Effector memory CD8-positive, alpha-beta T cell (primary cell): ENCODE results near the gene RRAGC.
"Not testable (repeated sequence)": the region's sequence is repeated elsewhere in the genome, so short reads cannot be mapped to it uniquely, and the experiment has no call there.

Experiments
- ATAC-seq: fragments of 150-1000 bp; cut with Tn5 transposase; replicated peaks from 2 replicates; pipeline ENCODE4 v1.10.0; 2021; ENCODE audit warnings: mild to moderate bottlenecking, moderate library complexity
- DNase-seq, 3 experiments: peaks; one replicate each; pipeline ENCODE4 v3.0.0; 2021
- H3K27ac Mint-ChIP-seq, 2 donors: one replicate each; pipeline ENCODE4 v1.8.0; 2022; ENCODE audit warnings: mild to moderate bottlenecking in 2 of 2, mixed read lengths in 2 of 2, moderate library complexity in 2 of 2
- H3K27me3 Mint-ChIP-seq, 2 donors: one replicate each; pipeline ENCODE4 v1.8.0; 2022; ENCODE audit warnings: mixed read lengths in 2 of 2
- H3K36me3 Mint-ChIP-seq: one replicate; pipeline ENCODE4 v1.8.0; 2022; ENCODE audit warnings: mild to moderate bottlenecking, moderate library complexity, mixed read lengths; ENCODE audit not compliant: insufficient read depth
- H3K4me1 Mint-ChIP-seq, 2 donors: one replicate each; pipeline ENCODE4 v1.8.0; 2022; ENCODE audit warnings: low read depth in 2 of 2, mixed read lengths in 2 of 2
- H3K4me3 Mint-ChIP-seq, 2 donors: one replicate each; pipeline ENCODE4 v1.8.0; 2022; ENCODE audit warnings: mild to moderate bottlenecking in 2 of 2, mixed read lengths in 2 of 2, moderate library complexity in 2 of 2
- H3K9me3 Mint-ChIP-seq, 2 donors: one replicate each; pipeline ENCODE4 v1.8.0; 2022; ENCODE audit warnings: mixed read lengths in 2 of 2

The RRAGC gene

DNA sequence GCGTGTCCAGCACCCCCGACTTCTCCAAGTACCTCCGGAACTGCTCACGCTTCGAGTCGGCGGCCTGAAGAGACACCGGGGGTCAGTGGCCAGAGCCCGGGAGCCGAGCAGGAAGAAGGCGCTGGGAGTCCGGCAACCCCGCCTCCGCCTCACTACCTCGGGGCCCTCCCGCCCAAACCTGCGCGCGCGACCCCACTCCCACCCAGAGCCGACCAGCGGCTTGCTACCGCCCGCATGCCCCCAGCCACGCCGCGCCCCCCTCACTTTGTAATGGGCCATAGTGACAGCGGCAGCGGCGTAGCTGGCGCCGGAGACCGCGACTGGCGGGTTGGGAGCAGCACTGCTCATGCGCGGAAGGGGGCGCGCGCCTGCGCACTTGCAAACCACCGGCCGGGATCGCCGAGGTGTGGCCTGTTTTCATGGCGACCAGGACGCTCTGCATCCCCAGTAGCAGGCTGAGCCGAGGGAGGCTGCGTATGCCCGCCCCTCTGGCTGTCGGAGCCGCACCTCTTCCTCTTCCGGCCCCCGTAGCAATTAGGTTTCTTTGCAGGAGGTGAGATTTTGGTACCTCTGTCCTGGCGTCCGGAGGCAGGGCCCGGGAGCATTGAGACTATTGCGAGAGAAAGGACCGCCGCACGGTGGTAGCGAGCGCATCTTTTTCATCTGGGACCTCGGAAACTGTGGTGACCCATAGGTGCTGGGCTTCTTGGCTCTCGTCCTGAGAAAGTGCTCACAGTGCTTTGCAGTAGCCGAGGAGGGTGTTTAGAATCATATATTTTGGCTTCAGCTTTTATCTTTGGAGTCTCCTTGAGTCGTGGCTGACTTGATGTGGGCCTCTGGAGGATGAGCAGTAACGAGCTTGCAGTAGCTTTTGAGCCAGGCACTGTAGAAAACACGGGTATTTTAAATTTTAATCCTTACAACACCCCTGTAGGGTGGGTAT is 13.7 kb upstream of the RRAGC start, which contains the start of gene MYCBP:
Gene MYCBP, minus strand, starts transcription at position 322 of the 943 bp plus-strand sequence. Its CDS starts 43 bp downstream, at position 279.
- DNase-seq: peak; percentile 94 to 98 (median 96)
- H3K9me3 Mint-ChIP-seq: no peaks in the 10 kb centered on the region
- no peaks in the 10 kb centered on the region for H3K27me3 Mint-ChIP-seq
- H3K36me3 Mint-ChIP-seq: peaks cover 12% of the 10 kb centered on the region
- H3K4me3 Mint-ChIP-seq: peak within 1 kb of the TSS; percentile 83 to 86
- ATAC-seq: peak; percentile 99
- H3K27ac Mint-ChIP-seq: peak within 1 kb of the TSS; percentile 85 to 88
- peaks cover 10 to 24% of the 10 kb centered on the region in 2 donors for H3K4me1 Mint-ChIP-seq

DNA sequence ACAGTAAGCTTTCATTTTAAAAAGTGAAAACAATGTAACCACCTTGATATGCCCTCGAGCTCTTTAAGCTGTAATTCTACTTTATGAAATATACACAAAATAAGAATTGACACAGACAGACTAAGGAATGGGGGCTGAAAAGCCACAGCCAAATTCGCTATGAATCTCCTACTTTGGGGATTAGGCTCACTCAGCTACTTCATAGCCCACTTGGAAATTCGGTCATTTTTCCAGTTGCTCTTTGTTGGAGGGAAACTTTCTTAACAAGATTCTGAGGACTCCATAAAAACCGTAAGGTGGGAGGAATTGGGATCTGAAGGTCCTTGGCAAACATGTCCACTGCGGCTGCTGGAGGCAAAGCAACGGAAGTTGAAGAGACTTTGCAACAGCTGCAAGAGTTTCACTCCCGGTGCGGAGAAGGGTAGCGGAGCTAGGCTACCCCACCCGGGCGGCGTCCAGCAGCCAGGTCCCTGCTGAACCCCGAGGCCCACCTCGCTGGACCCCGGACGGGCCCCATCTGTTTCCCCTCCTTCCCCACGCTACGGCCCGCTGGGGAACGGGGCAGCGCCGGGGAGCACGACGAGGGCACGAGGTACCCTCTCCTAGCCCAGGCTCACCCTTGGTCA is 12.9 kb upstream of the RRAGC start:
- H3K27me3 Mint-ChIP-seq: no peaks in the 10 kb centered on the region
- peak overlapping the region; percentile 85 to 88 for H3K27ac Mint-ChIP-seq
- H3K36me3 Mint-ChIP-seq: peaks cover 12% of the 10 kb centered on the region
- peaks cover 10 to 24% of the 10 kb centered on the region in 2 donors for H3K4me1 Mint-ChIP-seq
- H3K4me3 Mint-ChIP-seq: peak overlapping the region; percentile 83 to 86
- ATAC-seq: peak; percentile 9
- DNase-seq: peak; percentile 12 to 28 (median 18)
- no peaks in the 10 kb centered on the region for H3K9me3 Mint-ChIP-seq

DNA sequence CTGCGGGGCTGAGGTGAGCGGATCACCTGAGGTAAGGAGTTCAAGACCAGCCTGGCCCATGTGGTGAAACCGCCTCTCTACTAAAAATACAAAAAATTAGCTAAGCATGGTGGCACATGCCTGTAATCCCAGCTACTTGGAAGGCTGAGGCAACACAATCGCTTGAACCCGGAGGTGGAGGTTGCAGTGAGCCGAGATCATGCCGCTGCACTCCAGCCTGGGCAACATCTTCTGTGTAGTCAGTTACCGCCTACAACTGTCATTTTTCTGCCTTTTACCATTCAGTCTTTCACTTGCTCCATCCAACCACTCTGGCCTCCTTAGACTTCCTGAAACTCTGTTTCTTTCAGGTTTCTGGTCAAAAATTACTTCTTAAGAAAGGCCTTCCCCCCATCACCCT is 11.4 kb upstream of the RRAGC start:
- ATAC-seq: no peak
- Mint-ChIP-seq H3K36me3 (peaks cover 17% of the 10 kb centered on the region), H3K27ac (no peak overlapping the region), H3K9me3 (no peaks in the 10 kb centered on the region), H3K4me3 (no peak overlapping the region), H3K4me1 (peaks cover 10 to 24% of the 10 kb centered on the region in 2 donors), H3K27me3 (no peaks in the 10 kb centered on the region)
- DNase-seq: no peak

- Mint-ChIP-seq H3K27ac (peak overlapping the region in 1 of 2 donors; percentile 58), H3K4me3 (no peak overlapping the region), H3K4me1 (peaks cover 10 to 12% of the 10 kb centered on the region in 2 donors), H3K9me3 (no peaks in the 10 kb centered on the region), H3K36me3 (peaks cover 22% of the 10 kb centered on the region), H3K27me3 (no peaks in the 10 kb centered on the region)
- no peak for ATAC-seq
- no peak for DNase-seq
These were observed 7.6 kb upstream of the RRAGC start for GRCh38 chr1:38867208-38867607.

- Mint-ChIP-seq H3K9me3 (no peaks in the 10 kb centered on the region), H3K4me1 (peaks cover 11 to 12% of the 10 kb centered on the region in 2 donors), H3K36me3 (peaks cover 22% of the 10 kb centered on the region), H3K27me3 (no peaks in the 10 kb centered on the region), H3K27ac (no peak overlapping the region), H3K4me3 (no peak overlapping the region)
- DNase-seq (no peak), ATAC-seq (no peak)
These were observed 5.6 kb upstream of the RRAGC start for GRCh38 chr1:38865112-38865715.

DNA sequence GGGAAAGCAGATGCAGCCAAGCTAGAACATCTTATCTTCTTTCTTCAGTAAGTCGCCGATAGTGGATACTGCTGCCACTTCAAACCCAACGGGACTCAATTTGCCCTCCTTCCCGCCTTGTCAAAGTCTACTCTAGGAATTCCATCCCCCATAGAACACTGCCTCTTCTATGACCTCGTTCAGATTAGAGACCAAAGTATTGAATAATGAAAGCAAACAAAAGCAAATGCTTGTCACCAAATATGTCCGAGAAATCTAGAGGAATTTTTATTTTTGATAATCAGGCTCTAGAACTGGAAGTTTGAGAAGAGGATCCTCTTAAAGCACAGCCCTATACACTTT is 853 bp upstream of the RRAGC start:
- DNase-seq: no peak
- peaks cover 25 to 36% of the 10 kb centered on the region in 2 donors for H3K4me1 Mint-ChIP-seq
- H3K27me3 Mint-ChIP-seq: no peaks in the 10 kb centered on the region
- H3K4me3 Mint-ChIP-seq: peak overlapping the region; percentile 95
- H3K27ac Mint-ChIP-seq: peak overlapping the region; percentile 95
- H3K9me3 Mint-ChIP-seq: no peaks in the 10 kb centered on the region
- H3K36me3 Mint-ChIP-seq: peaks cover 32% of the 10 kb centered on the region
- no peak for ATAC-seq

DNA sequence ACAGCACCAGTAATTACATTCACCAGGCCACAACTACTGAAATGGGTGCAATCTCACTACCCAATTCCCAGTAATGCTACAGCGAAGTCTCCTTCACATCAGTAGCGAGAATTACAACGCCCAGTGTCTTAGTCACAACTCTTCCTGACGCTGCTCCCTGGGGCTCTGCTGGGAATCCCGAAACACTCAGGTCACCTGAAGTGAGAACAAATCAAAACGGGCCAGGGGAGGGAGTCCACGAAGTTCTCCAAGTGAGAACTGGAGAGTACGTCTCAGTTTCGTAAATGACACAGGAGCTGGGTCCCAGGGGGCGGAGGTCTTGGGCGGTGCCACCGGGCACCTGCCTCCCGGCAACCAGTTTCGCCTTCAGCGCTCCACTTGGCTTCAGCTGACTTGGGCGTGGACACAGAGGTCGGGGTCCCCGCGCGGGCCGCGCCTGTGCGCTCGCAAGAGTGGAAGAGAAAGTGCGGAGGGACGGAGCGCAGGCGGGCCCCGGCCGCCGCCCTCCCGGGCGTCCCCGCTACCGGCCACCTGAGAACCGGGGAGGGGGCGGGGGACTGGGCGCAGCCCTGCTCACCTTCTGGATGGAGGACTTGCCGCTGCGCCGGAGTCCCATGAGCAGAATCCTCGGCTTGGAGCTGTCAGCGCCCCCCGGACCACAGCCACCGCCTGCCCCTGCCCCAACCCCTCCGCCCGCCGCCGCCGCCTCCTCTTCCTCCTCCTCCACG is 575 bp downstream of the RRAGC start:
- Mint-ChIP-seq H3K27ac (peak overlapping the region; percentile 95), H3K9me3 (no peaks in the 10 kb centered on the region), H3K4me1 (peaks cover 30 to 41% of the 10 kb centered on the region in 2 donors), H3K27me3 (no peaks in the 10 kb centered on the region), H3K4me3 (peak overlapping the region; percentile 95), H3K36me3 (peaks cover 38% of the 10 kb centered on the region)
- peak in 2 of 3 experiments; percentile 20 to 21 for DNase-seq
- ATAC-seq: peak; percentile 18

GRCh38 chr1:38852780-38853179 is 6.8 kb downstream of the RRAGC start:
- H3K4me3 Mint-ChIP-seq: no peak overlapping the region
- no peak for DNase-seq
- no peak for ATAC-seq
- H3K36me3 Mint-ChIP-seq: peaks cover 60% of the 10 kb centered on the region
- H3K27me3 Mint-ChIP-seq: no peaks in the 10 kb centered on the region
- H3K27ac Mint-ChIP-seq: peak overlapping the region; percentile 32 to 59
- no peaks in the 10 kb centered on the region for H3K9me3 Mint-ChIP-seq
- peaks cover 19 to 25% of the 10 kb centered on the region in 2 donors for H3K4me1 Mint-ChIP-seq

DNA sequence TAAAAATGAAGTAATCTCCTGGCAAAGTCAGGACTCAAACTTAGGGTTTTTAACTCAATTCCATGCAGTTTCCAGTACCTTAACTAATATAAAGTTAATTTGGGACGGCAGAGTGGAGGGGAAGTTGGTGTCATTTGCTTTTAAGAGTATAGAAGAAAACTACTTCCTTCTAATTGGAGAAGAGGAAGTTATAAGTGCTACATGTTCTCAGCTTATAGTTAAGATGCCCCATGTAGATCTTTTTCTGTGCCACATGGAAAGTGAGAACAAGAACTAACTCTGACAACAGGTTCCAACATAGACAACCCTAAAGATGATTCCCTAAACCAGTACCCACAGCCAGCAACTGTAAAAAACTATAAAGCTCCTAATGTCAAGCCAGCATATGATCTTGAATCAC is 11.5 kb downstream of the RRAGC start:
- peaks cover 74% of the 10 kb centered on the region for H3K36me3 Mint-ChIP-seq
- ATAC-seq: no peak
- H3K9me3 Mint-ChIP-seq: no peaks in the 10 kb centered on the region
- peak overlapping the region in 1 of 2 donors; percentile 67 for H3K27ac Mint-ChIP-seq
- H3K27me3 Mint-ChIP-seq: no peaks in the 10 kb centered on the region
- no peak overlapping the region for H3K4me3 Mint-ChIP-seq
- H3K4me1 Mint-ChIP-seq: peaks cover 12 to 27% of the 10 kb centered on the region in 2 donors
- no peak for DNase-seq

DNA sequence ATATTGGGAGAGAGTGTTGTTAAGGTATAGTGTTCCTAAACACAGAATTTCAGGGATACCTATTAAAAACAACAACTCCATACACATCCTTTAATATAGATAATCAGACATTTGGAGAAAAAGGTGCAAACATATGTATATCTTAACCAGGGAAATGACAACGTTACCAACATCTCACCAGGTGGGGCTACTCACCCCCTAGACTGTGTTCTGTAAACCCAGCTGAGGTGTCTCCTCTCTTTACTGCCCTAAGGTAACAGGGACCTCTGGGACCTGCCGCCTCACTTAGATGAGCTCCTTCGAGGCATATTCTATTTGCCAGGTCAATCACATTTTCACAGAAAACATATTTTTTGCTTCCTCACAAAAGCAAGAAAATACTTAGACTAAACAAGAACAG is 13.4 kb downstream of the RRAGC start:
- no peak overlapping the region for H3K27ac Mint-ChIP-seq
- H3K9me3 Mint-ChIP-seq: no peaks in the 10 kb centered on the region
- H3K27me3 Mint-ChIP-seq: no peaks in the 10 kb centered on the region
- H3K36me3 Mint-ChIP-seq: peaks cover 71% of the 10 kb centered on the region
- no peak for DNase-seq
- no peak overlapping the region for H3K4me3 Mint-ChIP-seq
- peaks cover 7 to 20% of the 10 kb centered on the region in 2 donors for H3K4me1 Mint-ChIP-seq
- no peak for ATAC-seq

- H3K27me3 Mint-ChIP-seq, ATAC-seq, H3K9me3 Mint-ChIP-seq, H3K27ac Mint-ChIP-seq, DNase-seq, H3K4me3 Mint-ChIP-seq: not testable (repeated sequence)
- H3K36me3 Mint-ChIP-seq: peaks cover 72% of the 10 kb centered on the region
- H3K4me1 Mint-ChIP-seq: peaks cover 7 to 25% of the 10 kb centered on the region in 2 donors
These were observed 14.5 kb downstream of the RRAGC start for GRCh38 chr1:38845088-38845487.

DNA sequence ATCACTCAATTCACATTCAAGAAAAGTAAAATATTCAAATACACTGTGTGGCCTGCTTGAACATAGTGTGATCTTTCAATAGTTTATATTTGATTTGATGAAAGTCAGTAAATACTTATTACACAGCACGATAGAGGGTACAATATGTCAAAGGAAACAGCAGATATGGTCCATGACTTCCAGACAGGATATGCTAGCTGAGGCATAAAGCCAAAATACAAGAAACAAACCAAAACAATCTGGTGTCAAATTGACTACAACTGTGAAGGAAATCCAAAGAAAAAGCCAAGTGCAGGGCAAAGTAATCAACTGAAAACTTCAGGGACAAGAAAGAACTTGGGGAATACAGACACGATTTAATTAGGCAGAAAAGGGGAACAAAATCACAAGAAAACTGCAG is 19.3 kb downstream of the RRAGC start:
- H3K4me1 Mint-ChIP-seq: peaks cover 7 to 22% of the 10 kb centered on the region in 2 donors
- peak overlapping the region in 1 of 2 donors; percentile 50 for H3K27ac Mint-ChIP-seq
- H3K36me3 Mint-ChIP-seq: peaks cover 65% of the 10 kb centered on the region
- ATAC-seq (no peak), DNase-seq (no peak)
- H3K27me3 Mint-ChIP-seq: no peaks in the 10 kb centered on the region
- H3K9me3 Mint-ChIP-seq: no peaks in the 10 kb centered on the region
- no peak overlapping the region for H3K4me3 Mint-ChIP-seq

DNA sequence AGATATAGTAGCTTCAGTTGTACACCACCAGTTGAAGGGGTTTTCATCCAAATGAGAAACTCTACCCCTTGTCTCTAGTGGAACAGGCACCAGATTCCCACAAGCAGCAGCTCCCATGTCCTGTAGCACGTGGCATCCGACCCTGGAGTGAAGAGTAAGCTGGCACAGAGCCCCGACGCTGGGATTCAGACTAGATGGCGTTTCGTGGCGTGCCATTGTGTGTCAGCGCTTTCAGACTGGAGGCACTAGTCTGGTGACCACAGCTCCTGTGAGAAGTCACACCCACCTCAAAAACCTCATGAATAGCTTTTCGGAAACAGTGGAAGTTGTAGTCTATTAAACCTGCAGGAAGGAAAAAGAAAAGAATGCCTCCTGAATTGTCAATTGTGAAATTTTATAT is 20.2 kb downstream of the RRAGC start:
- no peak for DNase-seq
- no peak for ATAC-seq

More for the DNA sequence above, 20.2 kb downstream of the RRAGC start:
- Mint-ChIP-seq H3K27me3 (no peaks in the 10 kb centered on the region), H3K27ac (peak overlapping the region in 1 of 2 donors; percentile 54), H3K4me1 (peaks cover 5 to 13% of the 10 kb centered on the region in 2 donors), H3K9me3 (no peaks in the 10 kb centered on the region), H3K4me3 (no peak overlapping the region), H3K36me3 (peaks cover 56% of the 10 kb centered on the region)
